Mesenchymal stem cell (in vitro differentiated cells and primary cell): ENCODE data around the gene ABCA3.
"Not testable (repeated sequence)": the region's sequence is repeated elsewhere in the genome, so short reads cannot be mapped to it uniquely, and the experiment has no call there.

Source experiments
- DNase-seq: peaks from one replicate; pipeline ENCODE4 v3.0.0-alpha.2; 2013
- H2AFZ ChIP-seq: one replicate; pipeline ENCODE4 v1.6.1; 2013; ENCODE audit warnings: low read depth, mild to moderate bottlenecking, control low read depth, inconsistent platforms, low read length, moderate library complexity
- H2AK5ac ChIP-seq: 2 replicates; pipeline ENCODE4 v1.6.1; 2013; ENCODE audit warnings: low read length, moderate library complexity, mild to moderate bottlenecking, inconsistent platforms; ENCODE audit not compliant: severe bottlenecking
- H2BK120ac ChIP-seq: one replicate; pipeline ENCODE4 v1.6.1; 2013; ENCODE audit warnings: low read depth, mild to moderate bottlenecking, inconsistent platforms, low read length, moderate library complexity
- H2BK12ac ChIP-seq, 2 experiments: one replicate each; pipeline ENCODE4 v1.6.1; 2013; ENCODE audit warnings: inconsistent platforms in 2 of 2, low read length in 2 of 2, mild to moderate bottlenecking in 2 of 2, moderate library complexity in 2 of 2, control low read depth in 1 of 2
- H2BK15ac ChIP-seq: one replicate; pipeline ENCODE4 v1.6.1; 2013; ENCODE audit warnings: mild to moderate bottlenecking, low read depth, inconsistent platforms; ENCODE audit not compliant: poor library complexity, severe bottlenecking
- H2BK5ac ChIP-seq: 2 replicates; pipeline ENCODE4 v1.6.1; 2013; ENCODE audit warnings: low read depth, mild to moderate bottlenecking, low read length, control low read depth, inconsistent platforms; ENCODE audit not compliant: poor library complexity, severe bottlenecking
- H3K14ac ChIP-seq, 2 experiments: one replicate each; pipeline ENCODE4 v1.6.1; 2013; ENCODE audit warnings: inconsistent platforms in 2 of 2, low read length in 2 of 2, control low read depth in 1 of 2, mild to moderate bottlenecking in 1 of 2, moderate library complexity in 1 of 2
- H3K18ac ChIP-seq, 2 experiments: one replicate each; pipeline ENCODE4 v1.6.1; 2013; ENCODE audit warnings: inconsistent platforms in 2 of 2, low read length in 2 of 2, control low read depth in 1 of 2, low read depth in 1 of 2, mild to moderate bottlenecking in 1 of 2
- H3K23ac ChIP-seq, 2 experiments: one replicate each; pipeline ENCODE4 v1.6.1; 2013; ENCODE audit warnings: inconsistent platforms in 2 of 2, low read length in 2 of 2, mild to moderate bottlenecking in 2 of 2, moderate library complexity in 2 of 2, control low read depth in 1 of 2
- H3K27ac ChIP-seq: 2 replicates; pipeline ENCODE4 v1.5.1; 2013; ENCODE audit warnings: mild to moderate bottlenecking, moderate library complexity, low read length, control low read depth, inconsistent platforms; ENCODE audit not compliant: poor library complexity, severe bottlenecking
- H3K27me3 ChIP-seq, 2 experiments: 2 replicates each; pipeline versions ENCODE4 v1.6.1 to v1.7.0; 2013; ENCODE audit warnings: low read length in 2 of 2, mild to moderate bottlenecking in 2 of 2, moderate library complexity in 2 of 2, control low read depth in 1 of 2, inconsistent platforms in 1 of 2; ENCODE audit not compliant: control insufficient read depth in 1 of 2, insufficient read depth in 1 of 2
- H3K36me3 ChIP-seq, 2 experiments: 2 replicates each; pipeline versions ENCODE4 v1.6.1 to v1.7.0; 2013; ENCODE audit warnings: low read length in 2 of 2, control low read depth in 1 of 2, inconsistent platforms in 1 of 2, low read depth in 1 of 2, mild to moderate bottlenecking in 1 of 2; ENCODE audit not compliant: insufficient read depth in 2 of 2, control insufficient read depth in 1 of 2
- H3K4ac ChIP-seq, 2 experiments: one replicate each; pipeline ENCODE4 v1.6.1; 2013; ENCODE audit warnings: inconsistent platforms in 2 of 2, low read length in 2 of 2, mild to moderate bottlenecking in 2 of 2, moderate library complexity in 2 of 2, control low read depth in 1 of 2, low read depth in 1 of 2
- H3K4me1 ChIP-seq: 2 replicates; pipeline ENCODE4 v1.6.1; 2013; ENCODE audit warnings: low read depth, low read length, control low read depth; ENCODE audit not compliant: control insufficient read depth, insufficient read depth
- H3K4me2 ChIP-seq: 2 replicates; pipeline ENCODE4 v1.6.1; 2013; ENCODE audit warnings: low read length, mild to moderate bottlenecking, inconsistent platforms; ENCODE audit not compliant: poor library complexity, severe bottlenecking
- H3K4me3 ChIP-seq, 2 experiments: 2 replicates each; pipeline versions ENCODE4 v1.5.1 to v1.7.0; 2013; ENCODE audit warnings: low read length in 2 of 2, mild to moderate bottlenecking in 2 of 2, control low read depth in 1 of 2, low read depth in 1 of 2; ENCODE audit not compliant: insufficient read depth in 1 of 2
- H3K79me1 ChIP-seq: replicated peaks from 2 replicates; pipeline ENCODE4 v1.6.1; 2013; ENCODE audit warnings: mild to moderate bottlenecking, control low read depth, low read length, inconsistent platforms; ENCODE audit not compliant: poor library complexity, severe bottlenecking
- H3K9ac ChIP-seq: 2 replicates; pipeline ENCODE4 v1.7.0; 2013; ENCODE audit warnings: mild to moderate bottlenecking, low read length, moderate library complexity
- H3K9me3 ChIP-seq: 2 replicates; pipeline ENCODE4 v1.7.0; 2013; ENCODE audit warnings: mild to moderate bottlenecking, low read length; ENCODE audit not compliant: control insufficient read depth
- H4K8ac ChIP-seq: one replicate; pipeline ENCODE4 v1.6.1; 2013; ENCODE audit warnings: inconsistent platforms, mild to moderate bottlenecking, low read length, moderate library complexity
- H4K91ac ChIP-seq: one replicate; pipeline ENCODE4 v1.6.1; 2013; ENCODE audit warnings: mild to moderate bottlenecking, low read length, inconsistent platforms
- WGBS: methylation state at CpG from one replicate; pipeline ENCODE4 v1.1.7; 2013; ENCODE audit warnings: mixed read lengths; 5-methylcytosine and 5-hydroxymethylcytosine counted together

The ABCA3 gene

DNA sequence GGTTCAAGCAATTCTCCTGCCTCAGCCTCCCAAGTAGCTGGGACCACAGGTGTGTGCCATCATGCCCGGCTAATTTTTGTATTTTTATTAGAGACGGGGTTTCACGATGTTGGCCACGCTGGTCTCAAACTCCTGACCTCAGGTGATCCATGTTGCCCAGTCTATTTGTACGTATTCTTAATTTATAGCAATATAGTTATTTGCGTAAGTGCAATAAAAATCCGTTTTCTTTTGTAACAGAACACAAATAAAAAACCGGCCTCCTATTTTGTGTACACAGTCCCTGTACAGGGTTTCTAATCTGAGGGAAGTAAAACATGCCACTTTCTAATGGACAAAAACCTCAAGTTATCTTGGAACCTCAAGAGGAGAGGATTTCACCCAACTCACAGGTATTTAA lies 80.3 kb downstream of the ABCA3 start:
- H4K8ac ChIP-seq: no peak overlapping the region
- H3K27me3 ChIP-seq: no peaks in the 10 kb centered on the region
- no peak overlapping the region for H2BK120ac ChIP-seq
- H3K23ac ChIP-seq: no peak overlapping the region
- H3K18ac ChIP-seq: no peak overlapping the region
- no peak overlapping the region for H2BK15ac ChIP-seq
- no peak overlapping the region for H3K27ac ChIP-seq
- DNase-seq: no peak
- H3K9ac ChIP-seq: no peak overlapping the region
- WGBS: 97% methylated on average over 5 of the region's 8 CpGs
- H3K4ac ChIP-seq: no peak overlapping the region
- H3K79me1 ChIP-seq: peaks cover 15% of the 10 kb centered on the region
- peaks cover 63 to 92% of the 10 kb centered on the region in 2 experiments for H3K36me3 ChIP-seq
- no peak overlapping the region for H3K4me2 ChIP-seq
- no peak overlapping the region for H3K4me3 ChIP-seq
- no peaks in the 10 kb centered on the region for H3K9me3 ChIP-seq
- H2BK5ac ChIP-seq: no peak overlapping the region
- H2AK5ac ChIP-seq: no peak overlapping the region
- no peak overlapping the region for H3K14ac ChIP-seq
- no peak overlapping the region for H2AFZ ChIP-seq
- H2BK12ac ChIP-seq: no peak overlapping the region
- H3K4me1 ChIP-seq: peaks cover 1% of the 10 kb centered on the region
- no peak overlapping the region for H4K91ac ChIP-seq

DNA sequence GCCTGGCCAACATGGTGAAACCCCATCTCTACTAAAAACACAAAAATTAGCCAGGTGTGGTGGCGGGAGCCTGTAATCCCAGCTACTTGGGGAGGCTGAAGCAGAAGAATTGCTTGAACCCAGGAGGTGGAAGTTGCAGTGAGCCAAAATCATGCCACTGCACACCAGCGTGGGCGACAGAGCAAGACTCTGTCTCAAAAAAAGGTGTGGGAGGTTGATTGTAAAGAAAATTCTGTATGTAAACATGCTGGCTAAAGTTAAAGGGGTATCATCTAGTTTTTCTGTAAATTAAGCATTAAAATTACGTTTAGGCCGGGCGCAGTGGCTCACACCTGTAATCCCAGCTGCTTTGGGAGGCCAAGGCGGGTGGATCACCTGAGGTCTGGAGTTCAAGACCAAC lies 82.0 kb downstream of the ABCA3 start:
- WGBS: 98% methylated on average over 7 of the region's 7 CpGs

DNA sequence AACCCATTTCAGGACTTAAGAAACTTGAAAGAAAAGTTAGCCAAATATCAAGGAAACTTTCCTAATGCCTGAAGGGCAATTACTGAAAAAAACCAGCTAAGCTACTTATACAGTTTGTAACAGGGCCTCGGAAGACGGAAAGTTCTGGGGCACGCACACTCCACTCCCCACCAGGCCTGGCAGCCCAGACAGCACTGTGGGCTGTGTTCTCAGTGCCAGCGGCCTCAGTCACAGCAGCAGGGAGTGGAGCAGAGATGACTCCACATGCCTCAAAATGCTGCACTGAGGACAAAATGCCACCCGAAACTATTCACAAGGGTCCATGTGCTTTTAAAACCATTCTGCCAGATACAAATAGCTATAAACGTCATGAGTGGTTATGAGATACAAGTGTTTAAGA lies 82.8 kb downstream of the ABCA3 start:
- Histone ChIP-seq H4K91ac (no peak overlapping the region), H4K8ac (no peak overlapping the region), H3K27ac (no peak overlapping the region), H3K36me3 (peaks cover 73 to 96% of the 10 kb centered on the region in 2 experiments), H3K4ac (no peak overlapping the region), H3K4me2 (no peak overlapping the region), H3K18ac (no peak overlapping the region), H2BK15ac (no peak overlapping the region), H3K9me3 (no peaks in the 10 kb centered on the region), H2AK5ac (no peak overlapping the region), H3K4me1 (peaks cover 2% of the 10 kb centered on the region), H3K4me3 (no peak overlapping the region), H2BK5ac (no peak overlapping the region), H2AFZ (no peak overlapping the region), H3K9ac (no peak overlapping the region), H2BK120ac (no peak overlapping the region), H3K27me3 (no peaks in the 10 kb centered on the region), H3K79me1 (peaks cover 19% of the 10 kb centered on the region), H3K14ac (no peak overlapping the region), H3K23ac (no peak overlapping the region), H2BK12ac (no peak overlapping the region)
- DNase-seq: no peak
- 93% methylated on average over 5 of the region's 6 CpGs for WGBS

More for the DNA sequence above, 82.0 kb downstream of the ABCA3 start:
- not testable (repeated sequence) for H3K23ac ChIP-seq, H3K4me1 ChIP-seq, H4K8ac ChIP-seq, H3K27me3 ChIP-seq, H3K4ac ChIP-seq, H2BK5ac ChIP-seq, H2BK120ac ChIP-seq, H3K9ac ChIP-seq, H3K18ac ChIP-seq, H2AFZ ChIP-seq, H2AK5ac ChIP-seq, H4K91ac ChIP-seq, H2BK15ac ChIP-seq, H3K9me3 ChIP-seq, H3K4me3 ChIP-seq, H3K4me2 ChIP-seq, H2BK12ac ChIP-seq, H3K27ac ChIP-seq, DNase-seq, H3K14ac ChIP-seq
- Histone ChIP-seq H3K36me3 (peaks cover 72 to 96% of the 10 kb centered on the region in 2 experiments), H3K79me1 (peaks cover 19% of the 10 kb centered on the region)

DNA sequence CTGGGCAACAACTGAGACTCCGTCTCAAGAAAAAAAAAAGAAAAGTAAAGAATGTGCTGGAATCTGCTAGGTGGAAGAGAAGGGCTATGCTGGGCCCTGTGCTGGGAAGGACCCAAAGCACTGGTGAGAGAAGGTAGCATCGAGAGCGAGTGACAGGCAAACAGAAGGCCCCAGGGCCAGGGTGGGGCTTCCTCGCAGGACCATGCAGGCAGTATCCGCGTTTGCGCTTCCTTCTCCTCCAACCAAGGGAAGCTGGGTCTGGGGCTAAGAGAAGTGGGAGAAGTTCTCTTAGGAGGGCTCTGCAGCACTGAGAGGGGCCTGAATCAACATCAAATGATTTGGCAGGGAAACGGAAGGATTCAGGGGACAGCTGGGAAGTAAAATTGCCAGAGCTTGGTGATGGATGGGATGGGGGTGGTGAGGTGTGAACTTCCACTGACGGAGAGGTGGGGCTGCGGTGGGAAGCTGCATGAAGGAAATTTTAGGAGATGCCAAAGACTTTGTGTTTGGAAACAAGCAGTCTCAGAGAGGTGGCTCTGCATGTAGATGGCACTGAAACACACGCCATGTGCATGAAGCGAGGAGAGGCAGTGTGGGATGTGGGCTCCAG lies 83.9 kb downstream of the ABCA3 start:
- 97% methylated on average over 12 of the region's 12 CpGs for WGBS
- H3K9me3 ChIP-seq: no peaks in the 10 kb centered on the region

More for the DNA sequence above, 83.9 kb downstream of the ABCA3 start:
- no peak for DNase-seq
- Histone ChIP-seq H3K36me3 (peaks cover 72 to 90% of the 10 kb centered on the region in 2 experiments), H3K9ac (no peak overlapping the region), H2BK12ac (no peak overlapping the region), H3K4ac (no peak overlapping the region), H3K14ac (no peak overlapping the region), H2BK5ac (no peak overlapping the region), H2BK15ac (no peak overlapping the region), H2BK120ac (no peak overlapping the region), H3K4me3 (no peak overlapping the region), H3K18ac (no peak overlapping the region), H3K79me1 (peaks cover 18% of the 10 kb centered on the region), H3K27me3 (no peaks in the 10 kb centered on the region), H4K8ac (no peak overlapping the region), H3K4me2 (no peak overlapping the region), H4K91ac (no peak overlapping the region), H3K4me1 (peaks cover 9% of the 10 kb centered on the region), H2AK5ac (no peak overlapping the region), H3K23ac (no peak overlapping the region), H3K27ac (no peak overlapping the region), H2AFZ (no peak overlapping the region)
